Suprapubic skin (tissue), 4 donors: ENCODE results near the gene GIMAP8.

ENCODE experiments used
- POLR2A ChIP-seq, 2 donors: fragments of 450-650 bp; IDR thresholded peaks; one replicate each; pipeline ENCODE4 v1.6.1; 2017; ENCODE audit warnings: antibody characterized with exemption in 2 of 2, mild to moderate bottlenecking in 2 of 2, moderate library complexity in 2 of 2
- POLR2AphosphoS5 ChIP-seq, 3 donors: sonication (generic); formaldehyde crosslinking; IDR thresholded peaks; one replicate each; pipeline ENCODE4 v1.6.1; 2017; ENCODE audit warnings: antibody characterized with exemption in 3 of 3
- TF ChIP-seq, protein P1 (sequence below), 2 donors: fragments of 200-600 bp in 1 of 2; fragments of 450-650 bp in 1 of 2; sonication (generic) in 1 of 2; IDR thresholded peaks; one replicate each; pipeline ENCODE4 v1.5.1; 2016 to 2019; ENCODE audit warnings: antibody characterized with exemption in 2 of 2, mild to moderate bottlenecking in 1 of 2, moderate library complexity in 1 of 2

GRCh38 chr7:150515248-150516147 is 65.1 kb downstream of the GIMAP8 start:
- TF ChIP-seq, protein P1, sequence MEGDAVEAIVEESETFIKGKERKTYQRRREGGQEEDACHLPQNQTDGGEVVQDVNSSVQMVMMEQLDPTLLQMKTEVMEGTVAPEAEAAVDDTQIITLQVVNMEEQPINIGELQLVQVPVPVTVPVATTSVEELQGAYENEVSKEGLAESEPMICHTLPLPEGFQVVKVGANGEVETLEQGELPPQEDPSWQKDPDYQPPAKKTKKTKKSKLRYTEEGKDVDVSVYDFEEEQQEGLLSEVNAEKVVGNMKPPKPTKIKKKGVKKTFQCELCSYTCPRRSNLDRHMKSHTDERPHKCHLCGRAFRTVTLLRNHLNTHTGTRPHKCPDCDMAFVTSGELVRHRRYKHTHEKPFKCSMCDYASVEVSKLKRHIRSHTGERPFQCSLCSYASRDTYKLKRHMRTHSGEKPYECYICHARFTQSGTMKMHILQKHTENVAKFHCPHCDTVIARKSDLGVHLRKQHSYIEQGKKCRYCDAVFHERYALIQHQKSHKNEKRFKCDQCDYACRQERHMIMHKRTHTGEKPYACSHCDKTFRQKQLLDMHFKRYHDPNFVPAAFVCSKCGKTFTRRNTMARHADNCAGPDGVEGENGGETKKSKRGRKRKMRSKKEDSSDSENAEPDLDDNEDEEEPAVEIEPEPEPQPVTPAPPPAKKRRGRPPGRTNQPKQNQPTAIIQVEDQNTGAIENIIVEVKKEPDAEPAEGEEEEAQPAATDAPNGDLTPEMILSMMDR (IDR thresholded peaks at IDR 0.05): no peak
- TF ChIP-seq POLR2AphosphoS5 (IDR thresholded peaks at IDR 0.05) (no peak), POLR2A (IDR thresholded peaks at IDR 0.05) (no peak)
